ENCODE results near the gene L3MBTL1. TPM values are rescaled to one million over a fixed set of nuclear protein-coding genes. Genes with fewer than 3 reads are reported as not detected.
"Not testable (repeated sequence)": the region's sequence is repeated elsewhere in the genome, so short reads cannot be mapped to it uniquely, and the experiment has no call there.

Gene L3MBTL1
- polyA plus RNA-seq, 1 donor from 2014 or later: 0.88 TPM

- Mint-ChIP-seq H3K27me3 (no peaks in the 10 kb centered on the region), H3K4me1 (no peaks in the 10 kb centered on the region), H3K9me3 (no peaks in the 10 kb centered on the region), H3K4me3 (no peak overlapping the region), H3K27ac (peak overlapping the region in 1 of 3 donors; percentile 50), H3K36me3 (no peaks in the 10 kb centered on the region)
Observed at GRCh38 chr20:43570496-43570895, 63.0 kb downstream of the L3MBTL1 start.

DNA sequence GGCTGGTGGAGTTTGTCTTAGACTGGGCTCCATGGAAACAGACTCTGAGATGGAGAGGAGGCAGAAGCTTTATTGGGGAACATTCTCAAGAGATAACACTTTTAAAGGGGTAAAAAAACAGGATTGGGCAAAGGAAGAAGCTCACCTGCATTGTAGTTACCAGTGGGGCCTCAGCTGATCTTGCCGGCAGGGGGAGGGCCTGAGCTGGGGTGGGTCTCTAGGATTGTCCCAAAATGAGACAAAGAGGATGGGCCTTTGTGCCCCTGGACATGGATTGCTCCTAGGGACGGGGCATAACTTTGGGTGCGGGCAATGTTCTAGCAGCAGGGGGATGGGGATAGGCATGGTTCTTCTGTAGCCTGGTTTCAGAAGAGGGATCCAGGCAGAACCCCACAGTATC, 63.8 kb downstream of the L3MBTL1 start:
- H3K27ac Mint-ChIP-seq: no peak overlapping the region
- H3K27me3 Mint-ChIP-seq: no peaks in the 10 kb centered on the region
- no peaks in the 10 kb centered on the region for H3K36me3 Mint-ChIP-seq
- no peak overlapping the region for H3K4me3 Mint-ChIP-seq
- no peaks in the 10 kb centered on the region for H3K4me1 Mint-ChIP-seq
- H3K9me3 Mint-ChIP-seq: no peaks in the 10 kb centered on the region

DNA sequence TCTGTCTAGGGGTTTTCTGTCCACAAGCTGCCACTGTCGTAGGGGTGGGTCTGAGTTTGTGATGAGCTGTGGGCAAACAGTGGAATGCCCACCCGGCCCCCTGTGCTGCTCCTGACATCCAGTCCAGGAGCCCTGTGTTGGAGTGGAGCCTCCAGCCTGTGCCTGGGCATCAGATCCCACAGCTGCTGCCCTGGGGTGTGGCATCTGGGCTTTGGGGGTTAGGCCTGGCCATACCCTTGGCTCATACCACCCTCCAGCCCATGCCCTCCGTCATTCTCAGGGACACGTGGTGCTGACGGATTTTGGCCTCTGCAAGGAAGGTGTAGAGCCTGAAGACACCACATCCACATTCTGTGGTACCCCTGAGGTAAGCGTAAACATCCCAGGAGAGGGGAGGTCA, 64.3 kb downstream of the L3MBTL1 start:
- H3K36me3 Mint-ChIP-seq: no peaks in the 10 kb centered on the region
- H3K4me1 Mint-ChIP-seq: no peaks in the 10 kb centered on the region
- no peak overlapping the region for H3K27ac Mint-ChIP-seq
- no peak overlapping the region for H3K4me3 Mint-ChIP-seq
- H3K9me3 Mint-ChIP-seq: no peaks in the 10 kb centered on the region
- no peaks in the 10 kb centered on the region for H3K27me3 Mint-ChIP-seq

DNA sequence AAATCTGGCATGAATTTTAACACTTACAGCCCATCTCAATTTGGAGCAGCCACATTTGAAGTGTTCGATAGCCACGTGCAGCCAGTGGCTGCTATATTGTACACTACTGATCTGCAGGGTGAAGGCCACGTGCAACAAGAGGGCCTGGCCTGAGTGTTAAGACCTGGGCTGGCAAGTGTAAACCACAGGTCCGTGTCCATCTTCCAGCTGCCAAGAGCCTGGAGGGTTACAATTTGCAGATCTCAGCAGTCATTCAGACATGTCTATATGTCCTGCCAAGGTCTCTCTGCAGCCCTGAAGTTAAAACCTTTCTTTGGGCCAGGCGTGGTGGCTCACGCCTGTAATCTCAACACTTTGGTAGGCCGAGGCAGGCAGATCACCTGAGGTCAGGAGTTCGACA, 65.4 kb downstream of the L3MBTL1 start:
- no peaks in the 10 kb centered on the region for H3K4me1 Mint-ChIP-seq
- no peaks in the 10 kb centered on the region for H3K9me3 Mint-ChIP-seq
- no peak overlapping the region for H3K27ac Mint-ChIP-seq
- H3K27me3 Mint-ChIP-seq: no peaks in the 10 kb centered on the region
- H3K4me3 Mint-ChIP-seq: no peak overlapping the region
- no peaks in the 10 kb centered on the region for H3K36me3 Mint-ChIP-seq

GRCh38 chr20:43576108-43576507, 68.6 kb downstream of the L3MBTL1 start:
- no peak overlapping the region for H3K4me3 Mint-ChIP-seq
- H3K27ac Mint-ChIP-seq: no peak overlapping the region
- H3K27me3 Mint-ChIP-seq: peaks cover 2% of the 10 kb centered on the region
- no peaks in the 10 kb centered on the region for H3K36me3 Mint-ChIP-seq
- H3K4me1 Mint-ChIP-seq: no peaks in the 10 kb centered on the region
- H3K9me3 Mint-ChIP-seq: no peaks in the 10 kb centered on the region

DNA sequence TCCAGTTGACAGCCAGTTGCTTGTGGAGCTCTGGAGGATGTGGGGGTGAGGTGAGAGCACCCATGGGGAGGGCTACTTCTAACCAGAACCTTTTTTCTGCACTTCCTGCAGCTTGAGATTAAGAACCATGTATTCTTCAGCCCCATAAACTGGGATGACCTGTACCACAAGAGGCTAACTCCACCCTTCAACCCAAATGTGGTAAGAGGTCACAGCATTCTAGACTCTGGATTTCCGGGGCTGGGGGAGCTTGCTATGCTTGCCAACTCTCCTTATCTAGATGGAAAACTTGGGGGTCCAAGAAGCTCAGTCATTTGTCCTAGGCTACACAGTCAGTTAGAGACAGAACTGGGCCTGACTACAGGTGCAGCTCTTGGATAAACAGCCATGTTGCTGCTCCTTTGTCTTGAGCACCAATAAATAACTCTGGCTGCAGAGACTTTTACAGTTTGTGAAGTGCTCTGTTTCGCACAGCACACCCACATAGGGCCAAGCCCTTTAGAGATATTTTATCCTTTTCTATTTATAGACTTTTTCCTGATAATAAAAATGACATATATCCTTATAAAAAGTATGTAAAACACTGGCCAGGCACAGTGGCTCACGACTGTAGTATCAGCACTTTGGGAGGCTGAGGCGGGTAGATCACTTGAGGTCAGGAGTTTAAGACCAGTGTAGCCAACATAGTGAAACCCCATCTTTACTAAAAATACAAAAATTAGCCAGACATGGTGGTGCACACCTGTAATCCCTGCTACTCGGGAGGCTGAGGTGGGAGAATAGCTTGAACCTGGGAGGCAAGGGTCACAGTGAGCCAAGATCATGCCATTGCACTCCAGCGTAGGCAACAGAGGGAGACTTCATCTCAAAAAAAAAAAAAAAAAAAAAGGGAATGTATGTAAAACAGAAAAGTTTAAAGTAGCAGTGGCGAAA, 72.6 kb downstream of the L3MBTL1 start:
- Mint-ChIP-seq H3K36me3 (no peaks in the 10 kb centered on the region), H3K27ac (no peak overlapping the region), H3K4me1 (no peaks in the 10 kb centered on the region)

DNA sequence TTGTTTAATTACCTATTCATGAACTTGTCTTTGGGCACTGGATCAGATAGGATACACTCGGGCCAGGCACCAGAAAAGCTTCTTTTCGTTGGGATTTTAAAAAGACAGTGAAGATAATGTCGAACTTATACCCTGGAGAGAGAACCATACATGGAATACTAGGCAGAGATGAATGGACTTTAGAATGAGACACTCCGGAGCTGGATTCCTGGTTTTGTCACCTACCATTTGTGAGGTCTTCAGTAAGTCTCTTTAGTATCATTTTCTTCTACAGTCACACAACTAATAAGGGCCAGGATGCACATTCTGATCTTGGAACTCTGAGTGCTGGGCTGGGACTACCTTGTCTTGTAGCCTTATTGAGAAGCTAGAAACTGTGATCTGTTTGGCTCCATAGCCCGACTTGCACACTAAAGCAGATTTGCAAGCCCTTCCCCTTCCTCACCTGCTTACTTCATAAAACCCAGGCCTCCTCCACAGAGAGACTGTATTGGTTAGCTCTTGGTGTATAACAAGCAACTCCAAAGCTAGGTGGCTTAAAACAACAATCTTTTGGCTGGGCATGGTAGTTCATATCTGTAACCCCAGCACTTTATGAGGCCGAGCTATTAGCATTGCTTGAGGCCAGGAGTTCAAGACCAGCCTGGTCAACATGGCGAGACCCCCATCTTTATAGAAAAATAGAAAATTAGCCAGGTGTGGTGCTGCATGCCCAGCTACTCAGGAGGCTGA, 75.8 kb downstream of the L3MBTL1 start:
- Mint-ChIP-seq H3K27me3 (peaks cover 2% of the 10 kb centered on the region), H3K4me1 (no peaks in the 10 kb centered on the region), H3K9me3 (no peaks in the 10 kb centered on the region), H3K36me3 (no peaks in the 10 kb centered on the region), H3K27ac (no peak overlapping the region), H3K4me3 (no peak overlapping the region)

More for the DNA sequence above, 72.6 kb downstream of the L3MBTL1 start:
- peaks cover 2% of the 10 kb centered on the region for H3K27me3 Mint-ChIP-seq
- H3K4me3 Mint-ChIP-seq: no peak overlapping the region
- no peaks in the 10 kb centered on the region for H3K9me3 Mint-ChIP-seq

GRCh38 chr20:43583982-43584432, 76.5 kb downstream of the L3MBTL1 start:
- no peaks in the 10 kb centered on the region for H3K9me3 Mint-ChIP-seq
- no peak overlapping the region for H3K27ac Mint-ChIP-seq
- H3K36me3 Mint-ChIP-seq: no peaks in the 10 kb centered on the region
- no peaks in the 10 kb centered on the region for H3K4me1 Mint-ChIP-seq
- peaks cover 2% of the 10 kb centered on the region for H3K27me3 Mint-ChIP-seq
- no peak overlapping the region for H3K4me3 Mint-ChIP-seq

DNA sequence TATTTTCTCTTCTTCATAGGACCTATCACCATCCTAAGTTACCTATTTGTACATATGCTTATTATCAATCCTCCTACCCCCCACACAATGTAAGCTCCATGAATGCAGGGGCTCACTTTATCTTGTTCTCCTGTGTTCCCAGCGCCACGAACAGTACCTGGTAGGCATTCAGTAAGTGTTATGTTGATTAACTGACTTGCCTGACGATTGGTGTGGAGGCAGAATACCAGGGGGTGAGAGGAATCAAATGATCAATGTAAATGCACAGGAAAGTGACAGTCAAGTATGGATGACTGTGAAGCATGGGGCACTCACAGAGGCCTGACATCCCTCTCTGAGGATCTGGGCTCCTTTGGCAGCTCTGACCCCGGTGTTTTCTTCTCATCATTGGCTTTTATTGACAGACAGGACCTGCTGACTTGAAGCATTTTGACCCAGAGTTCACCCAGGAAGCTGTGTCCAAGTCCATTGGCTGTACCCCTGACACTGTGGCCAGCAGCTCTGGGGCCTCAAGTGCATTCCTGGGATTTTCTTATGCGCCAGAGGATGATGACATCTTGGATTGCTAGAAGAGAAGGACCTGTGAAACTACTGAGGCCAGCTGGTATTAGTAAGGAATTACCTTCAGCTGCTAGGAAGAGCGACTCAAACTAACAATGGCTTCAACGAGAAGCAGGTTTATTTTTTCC, 77.1 kb downstream of the L3MBTL1 start:
- Mint-ChIP-seq H3K4me3 (peak overlapping the region in 2 of 4 donors; percentile 6 to 47), H3K9me3 (no peaks in the 10 kb centered on the region), H3K36me3 (no peaks in the 10 kb centered on the region), H3K27ac (no peak overlapping the region), H3K4me1 (no peaks in the 10 kb centered on the region), H3K27me3 (no peaks in the 10 kb centered on the region)

GRCh38 chr20:43586641-43587040, 79.1 kb downstream of the L3MBTL1 start:
- peak overlapping the region in 1 of 4 donors; percentile 49 for H3K4me3 Mint-ChIP-seq
- H3K36me3 Mint-ChIP-seq: no peaks in the 10 kb centered on the region
- H3K4me1 Mint-ChIP-seq: peaks cover 10 to 17% (median 11%) of the 10 kb centered on the region in 3 donors
- H3K27me3 Mint-ChIP-seq: no peaks in the 10 kb centered on the region
- no peaks in the 10 kb centered on the region for H3K9me3 Mint-ChIP-seq
- H3K27ac Mint-ChIP-seq: peak overlapping the region in 1 of 3 donors; percentile 49

DNA sequence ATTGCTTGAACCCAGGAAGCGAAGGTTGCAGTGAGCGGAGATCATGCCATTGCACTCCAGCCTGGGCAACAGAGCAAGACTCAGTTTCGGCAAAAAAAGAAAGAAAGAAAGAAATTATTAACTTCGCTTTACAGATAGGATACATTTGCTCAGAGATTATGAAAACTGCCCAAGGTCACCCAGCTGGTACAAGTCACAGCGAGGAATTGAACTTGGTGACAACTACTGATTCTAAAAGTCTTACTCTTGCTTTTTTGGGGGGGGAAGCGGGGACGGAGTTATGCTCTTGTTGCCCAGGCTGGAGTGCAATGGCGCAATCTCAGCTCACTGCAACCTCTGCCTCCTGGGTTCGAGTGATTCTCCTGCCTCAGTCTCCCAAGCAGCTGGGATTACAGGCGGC, 81.0 kb downstream of the L3MBTL1 start:
- peak overlapping the region in 1 of 4 donors; percentile 53 for H3K4me3 Mint-ChIP-seq
- not testable (repeated sequence) for H3K9me3 Mint-ChIP-seq, H3K36me3 Mint-ChIP-seq, H3K27ac Mint-ChIP-seq, H3K27me3 Mint-ChIP-seq
- H3K4me1 Mint-ChIP-seq: peaks cover 10 to 17% (median 11%) of the 10 kb centered on the region in 3 donors

DNA sequence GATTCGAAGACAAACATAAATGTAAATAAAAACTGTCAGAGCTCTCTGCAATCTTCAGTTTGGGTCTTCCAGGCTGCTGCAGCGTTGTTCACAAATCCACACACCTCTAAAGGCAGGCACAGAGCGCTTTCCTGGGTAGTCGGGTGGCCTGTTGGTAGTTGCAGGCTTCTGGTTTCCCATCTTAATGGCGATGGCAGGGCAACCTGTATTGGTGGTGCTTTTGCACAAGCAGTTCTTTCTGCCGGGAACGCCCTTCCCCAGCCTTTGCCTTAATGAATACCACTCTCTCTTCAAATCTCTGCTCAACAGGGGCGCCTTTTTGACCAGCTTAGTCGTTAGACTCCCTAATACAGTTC, 82.5 kb downstream of the L3MBTL1 start:
- Mint-ChIP-seq H3K27me3 (no peaks in the 10 kb centered on the region), H3K4me3 (peak overlapping the region; percentile 85 to 99 (median 94)), H3K36me3 (peaks cover 6% of the 10 kb centered on the region), H3K4me1 (peaks cover 10 to 17% (median 11%) of the 10 kb centered on the region in 3 donors), H3K9me3 (no peaks in the 10 kb centered on the region), H3K27ac (peak overlapping the region in 2 of 3 donors; percentile 73 to 99)

GRCh38 chr20:43590392-43591303, 83.2 kb downstream of the L3MBTL1 start, which contains the start of gene IFT52:
Gene IFT52 (plus strand): TSS chr20:43590937. CDS start chr20:43594699, 3,762 bp downstream.
- Mint-ChIP-seq H3K4me1 (peaks cover 10 to 17% (median 11%) of the 10 kb centered on the region in 3 donors), H3K27ac (peak within 1 kb of the TSS; percentile 73 to 99 (median 98)), H3K9me3 (no peaks in the 10 kb centered on the region), H3K27me3 (no peaks in the 10 kb centered on the region), H3K4me3 (peak within 1 kb of the TSS; percentile 85 to 99 (median 94)), H3K36me3 (peaks cover 9% of the 10 kb centered on the region)

Measured in IgD-negative memory B cell (primary cell).